Left ventricle myocardium inferior (tissue), 1 donor: ENCODE measurements around the gene CD200R1. TPM values are rescaled to one million over a fixed set of nuclear protein-coding genes. Genes with fewer than 3 reads are reported as not detected.

Experiments
- DNase-seq: peaks from one replicate; pipeline ENCODE4 v3.0.0-alpha.2; 2020
- H3K27ac ChIP-seq: fragments of 200-600 bp; replicated peaks from 2 replicates; pipeline ENCODE4 v1.8.0; 2021
- H3K27me3 ChIP-seq: fragments of 200-600 bp; 2 replicates; pipeline ENCODE4 v1.8.0; 2021; ENCODE audit warnings: low read depth
- H3K36me3 ChIP-seq: fragments of 200-600 bp; 2 replicates; pipeline ENCODE4 v1.8.0; 2021
- H3K4me1 ChIP-seq: fragments of 200-600 bp; 2 replicates; pipeline ENCODE4 v1.8.0; 2021
- H3K4me3 ChIP-seq: fragments of 200-600 bp; 2 replicates; pipeline ENCODE4 v1.8.0; 2021; ENCODE audit warnings: mild to moderate bottlenecking, moderate library complexity
- H3K9me3 ChIP-seq: fragments of 200-600 bp; replicated peaks from 2 replicates; pipeline ENCODE4 v1.8.0; 2021
- CTCF ChIP-seq: fragments of 200-600 bp; IDR thresholded peaks from 2 replicates; pipeline ENCODE4 v1.8.0; 2021; ENCODE audit warnings: antibody characterized with exemption, mild to moderate bottlenecking, borderline replicate concordance
- intact Hi-C: fragments of 100-400 bp; cut with micrococcal nuclease; formaldehyde crosslinking; loops from one replicate; pipeline ENCODE4 v1.11.0; 2022
- total RNA-seq: library from RNA; stranded (reverse); fragmentation: NEBNext Ultra II Directional; extraction: Animal tissue kit (Norgen Biotek cat#: 25700); gene quantifications from one replicate; pipeline ENCODE4 v1.2.1, GENCODE V29; 2021
- donor health status: DM: no; HTN: yes; CAD: no; lungs with severe emphysema.

The CD200R1 gene
- total RNA-seq, 1 donor from 2014 or later = 0.82 TPM

GRCh38 chr3:112995800-112996199 lies 20.9 kb upstream of the CD200R1 start:
- H3K36me3 ChIP-seq = peaks cover 36% of the 10 kb centered on the region
- H3K27me3 ChIP-seq = no peaks in the 10 kb centered on the region
- TF ChIP-seq CTCF = no peak
- H3K4me1 ChIP-seq = peaks cover 28% of the 10 kb centered on the region
- no peak for DNase-seq
- no peak overlapping the region for H3K27ac ChIP-seq
- intact Hi-C loops = no loop called here
- no peaks in the 10 kb centered on the region for H3K9me3 ChIP-seq
- no peak overlapping the region for H3K4me3 ChIP-seq

- Histone ChIP-seq H3K27ac (peak within 1 kb of the TSS; percentile 97), H3K36me3 (no peaks in the 10 kb centered on the region), H3K4me1 (peaks cover 32% of the 10 kb centered on the region), H3K27me3 (no peaks in the 10 kb centered on the region), H3K4me3 (peak within 1 kb of the TSS; percentile 82), H3K9me3 (no peaks in the 10 kb centered on the region)
- TF ChIP-seq CTCF = peak; percentile 43
- intact Hi-C loops = no loop called here
- peak; percentile 92 for DNase-seq
Measured at GRCh38 chr3:112990672-112991602, 16.0 kb upstream of the CD200R1 start, which contains the start of gene GTPBP8. TSS of gene GTPBP8 (plus strand) at chr3:112990984. CDS start at chr3:112991000, 16 bp downstream.

GRCh38 chr3:112987710-112988334 lies 12.9 kb upstream of the CD200R1 start:
- no peak for TF ChIP-seq CTCF
- H3K4me3 ChIP-seq = no peak overlapping the region
- no peak overlapping the region for H3K27ac ChIP-seq
- no peaks in the 10 kb centered on the region for H3K9me3 ChIP-seq
- DNase-seq = no peak
- H3K36me3 ChIP-seq = no peaks in the 10 kb centered on the region
- peaks cover 31% of the 10 kb centered on the region for H3K4me1 ChIP-seq
- no peaks in the 10 kb centered on the region for H3K27me3 ChIP-seq
- intact Hi-C loops = no loop called here

- intact Hi-C loops = no loop called here
- Histone ChIP-seq H3K27me3 (no peaks in the 10 kb centered on the region), H3K27ac (no peak overlapping the region), H3K4me1 (peaks cover 8% of the 10 kb centered on the region), H3K4me3 (no peak overlapping the region), H3K9me3 (no peaks in the 10 kb centered on the region), H3K36me3 (no peaks in the 10 kb centered on the region)
- TF ChIP-seq CTCF = no peak
- no peak for DNase-seq
Measured at GRCh38 chr3:112984485-112984884, 9.6 kb upstream of the CD200R1 start.

- Histone ChIP-seq H3K4me3 (no peak overlapping the region), H3K36me3 (no peaks in the 10 kb centered on the region), H3K9me3 (no peaks in the 10 kb centered on the region), H3K27me3 (no peaks in the 10 kb centered on the region), H3K4me1 (peaks cover 8% of the 10 kb centered on the region), H3K27ac (no peak overlapping the region)
- TF ChIP-seq CTCF = no peak
- intact Hi-C loops = no loop called here
- no peak for DNase-seq
Measured at GRCh38 chr3:112982710-112983109, 7.8 kb upstream of the CD200R1 start.
